ENCODE measurements around the gene ACOT8.

DNA sequence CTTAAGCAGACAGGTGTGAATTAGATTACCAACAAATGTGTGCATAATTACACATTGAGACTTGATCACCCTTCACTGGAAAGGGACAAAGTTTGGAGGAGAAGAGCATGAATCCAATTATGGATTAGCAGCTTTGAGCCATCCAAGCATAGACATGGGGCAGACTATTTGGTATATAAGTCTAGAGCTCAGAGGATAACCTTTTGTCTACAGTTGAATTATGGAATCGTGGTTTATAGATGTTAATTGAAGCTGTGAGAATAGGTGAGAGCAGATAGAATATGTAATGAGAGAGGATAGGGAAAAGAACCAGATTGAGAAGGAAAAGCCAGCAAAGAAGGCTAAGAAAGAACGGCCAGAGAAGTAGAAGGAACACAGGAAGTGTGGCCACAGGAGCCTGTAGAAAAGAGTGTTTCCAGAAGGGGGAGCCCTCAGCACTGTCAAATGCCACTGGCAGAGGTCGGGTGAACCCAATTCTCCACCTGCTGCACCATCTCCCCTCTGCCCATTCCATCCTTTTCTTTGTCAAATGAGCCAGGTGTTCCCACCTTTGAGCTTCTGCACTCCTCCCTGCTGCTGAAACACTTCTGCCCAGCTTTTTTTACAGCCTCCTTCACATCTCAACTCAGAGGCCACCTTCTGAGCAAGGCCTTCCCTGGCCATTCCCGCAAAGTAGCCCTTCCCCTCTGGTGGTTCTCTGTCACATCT lies 58.1 kb downstream of the ACOT8 start:
- peak; percentile 82 for TF ChIP-seq CTCF (conservative IDR thresholded peaks at IDR 0.05)
- no peak for TF ChIP-seq EZH2 (IDR thresholded peaks at IDR 0.05; ENCODE audit: low read depth)

Data from PC-9 (cell line).